B cell (primary cell): Measurements from ENCODE around the gene NME2. TPM values are rescaled to one million over a fixed set of nuclear protein-coding genes. Genes with fewer than 3 reads are reported as not detected.

Experiments
- ATAC-seq: fragments of 200-7000 bp; cut with Tn5 transposase; one replicate; pipeline ENCODE4 v1.10.0; 2021; ENCODE audit warnings: low read depth, mild to moderate bottlenecking, moderate number of reproducible peaks, moderate library complexity
- CTCF ChIA-PET: fragments of 350-600 bp; sonication (Branson Sonifier 250); formaldehyde crosslinking; loops from one replicate; lab custom pipeline; 2021; ENCODE audit warnings: antibody characterized with exemption, inconsistent platforms; lab: Charles Lee
- POLR2A ChIA-PET: fragments of 350-600 bp; sonication (Branson Sonifier 250); formaldehyde crosslinking; loops from one replicate; lab custom pipeline; 2021; ENCODE audit warnings: antibody characterized with exemption; lab: Charles Lee
- DNase-seq: peaks from one replicate; pipeline ENCODE4 v3.0.0; 2013
- H2AFZ ChIP-seq: 2 replicates; pipeline ENCODE4 v1.6.1; 2012; ENCODE audit warnings: mild to moderate bottlenecking, low read depth, low read length; ENCODE audit not compliant: insufficient read depth, poor library complexity, severe bottlenecking
- H3K27ac ChIP-seq, 2 donors: 1 replicate in 1 of 2; 2 replicates in 1 of 2; pipeline ENCODE4 v1.5.1; 2012 to 2013; ENCODE audit warnings: low read length in 2 of 2, mild to moderate bottlenecking in 2 of 2, moderate library complexity in 1 of 2
- H3K27me3 ChIP-seq, 4 experiments: fragments of 200-600 bp in 1 of 4; sonication (generic) in 1 of 4; replicated peaks in 1 of 4; 1 replicate in 2 of 4; 2 replicates in 2 of 4; pipeline versions ENCODE4 v1.6.1 to v1.7.0; 2013 to 2016; ENCODE audit warnings: low read length in 3 of 4, mild to moderate bottlenecking in 2 of 4, mixed read lengths in 1 of 4, moderate library complexity in 1 of 4; ENCODE audit not compliant: insufficient read depth in 4 of 4, control insufficient read depth in 3 of 4; ENCODE audit errors: control extremely low read depth in 1 of 4
- H3K36me3 ChIP-seq, 2 experiments: replicated peaks in 1 of 2; 1 replicate in 1 of 2; 2 replicates in 1 of 2; pipeline versions ENCODE4 v1.6.1 to v1.7.1; 2013; ENCODE audit warnings: low read length in 1 of 2; ENCODE audit not compliant: insufficient read depth in 2 of 2, control insufficient read depth in 1 of 2; ENCODE audit errors: control extremely low read depth in 1 of 2, extremely low read depth in 1 of 2
- H3K4me1 ChIP-seq, 2 donors: fragments of 200-600 bp in 1 of 2; sonication (generic) in 1 of 2; 1 replicate in 1 of 2; 2 replicates in 1 of 2; pipeline versions ENCODE4 v1.5.1 to v1.6.1; 2013 to 2017; ENCODE audit warnings: low read length in 2 of 2; ENCODE audit not compliant: control insufficient read depth in 2 of 2, insufficient read depth in 2 of 2
- H3K4me2 ChIP-seq: replicated peaks from 2 replicates; pipeline ENCODE3; 2012; ENCODE audit warnings: mild to moderate bottlenecking, low read depth, low read length; ENCODE audit not compliant: poor library complexity, severe bottlenecking
- H3K4me3 ChIP-seq, 5 experiments: fragments of 200-600 bp in 1 of 5; sonication (generic) in 1 of 5; 1 replicate in 3 of 5; 2 replicates in 2 of 5; pipeline versions ENCODE4 v1.5.1 to v1.7.0; 2011 to 2016; ENCODE audit warnings: low read length in 4 of 5, mild to moderate bottlenecking in 4 of 5, low read depth in 2 of 5, control low read depth in 1 of 5, moderate library complexity in 1 of 5; ENCODE audit not compliant: insufficient read depth in 1 of 5; ENCODE audit errors: control extremely low read depth in 1 of 5, extremely low read depth in 1 of 5
- H3K79me2 ChIP-seq: fragments of 200-600 bp; sonication (generic); one replicate; pipeline ENCODE4 v1.6.0; 2016; ENCODE audit warnings: low read length; ENCODE audit not compliant: control insufficient read depth, insufficient read depth
- H3K9ac ChIP-seq: fragments of 200-600 bp; sonication (generic); 2 replicates; pipeline ENCODE4 v1.6.1; 2017; ENCODE audit warnings: mild to moderate bottlenecking, low read length, moderate library complexity
- H3K9me3 ChIP-seq, 3 donors: one replicate each; pipeline versions ENCODE4 v1.6.1 to v1.7.1; 2013; ENCODE audit warnings: low read length in 2 of 3; ENCODE audit not compliant: control insufficient read depth in 2 of 3, insufficient read depth in 1 of 3; ENCODE audit errors: control extremely low read depth in 1 of 3
- H4K20me1 ChIP-seq: 2 replicates; pipeline ENCODE4 v1.6.0; 2012; ENCODE audit warnings: mild to moderate bottlenecking, low read length; ENCODE audit not compliant: insufficient read depth, control insufficient read depth, poor library complexity, severe bottlenecking
- H3K27ac Mint-ChIP-seq: one replicate; pipeline ENCODE4 v1.8.0; 2021; ENCODE audit warnings: mixed read lengths
- H3K27me3 Mint-ChIP-seq: one replicate; pipeline ENCODE4 v1.8.0; 2021; ENCODE audit warnings: mixed read lengths
- H3K4me1 Mint-ChIP-seq: one replicate; pipeline ENCODE4 v1.8.0; 2021; ENCODE audit warnings: mixed read lengths
- H3K4me3 Mint-ChIP-seq: one replicate; pipeline ENCODE4 v1.8.0; 2021; ENCODE audit warnings: mixed read lengths
- H3K9me3 Mint-ChIP-seq: one replicate; pipeline ENCODE4 v1.8.0; 2022; ENCODE audit warnings: mixed read lengths; ENCODE audit not compliant: insufficient read depth
- CTCF ChIP-seq: fragments of 200-600 bp; IDR thresholded peaks from one replicate; pipeline ENCODE4 v1.8.0; 2022; ENCODE audit warnings: antibody characterized with exemption, mild to moderate bottlenecking
- EZH2 ChIP-seq: IDR thresholded peaks from 2 replicates; pipeline ENCODE4 v1.6.1; 2012; ENCODE audit warnings: borderline replicate concordance, low read depth, mild to moderate bottlenecking, moderate library complexity, low read length; ENCODE audit not compliant: insufficient read depth, poor library complexity, severe bottlenecking
- WGBS: methylation state at CpG from one replicate; pipeline ENCODE4 v1.1.5; 2013; ENCODE audit warnings: missing lambda C conversion rate; ENCODE audit not compliant: insufficient coverage; 5-methylcytosine and 5-hydroxymethylcytosine counted together
- intact Hi-C: fragments of 100-400 bp; cut with micrococcal nuclease; formaldehyde crosslinking; loops from one replicate; pipeline ENCODE4 v1.10.0; 2022
- polyA plus RNA-seq: library from polyadenylated mRNA; depleted of rRNA; stranded (reverse); fragments of >200 nt; gene quantifications from 2 replicates; pipeline ENCODE4 v1.2.3, GENCODE V29; 2012
- total RNA-seq, 2 donors: library from RNA; stranded (reverse); fragments of 120-200 nt in 1 of 2; gene quantifications; 1 replicate in 1 of 2; 2 replicates in 1 of 2; pipeline versions ENCODE4 v1.2.3 to v1.2.4, GENCODE V29; 2013 to 2022

The NME2 gene
- total and polyA plus RNA-seq, 2 donors (not counting 1 experiment from before 2014, with no cell fraction given): 154 to 166 TPM

GRCh38 chr17:51165680-51166197 is 472 bp upstream of the NME2 start:
- no peaks in the 10 kb centered on the region for H3K27me3 Mint-ChIP-seq

More at GRCh38 chr17:51165680-51166197, 472 bp upstream of the NME2 start:
- ChIA-PET POLR2A (interaction anchor here (0.5 to 2.0 kb wide), 6 partner anchors 10 to 744 kb away, joined by 3 to 20 read pairs (median 4); partner anchors contain the start of genes NME1 and TOB1), CTCF (interaction anchor here (1.1 to 5.2 kb wide), 4 partner anchors 11 to 167 kb away, joined by 3 to 32 read pairs (median 8); partner anchors contain the start of gene NME1)
- WGBS: 19% methylated on average over 21 of the region's 21 CpGs
- Mint-ChIP-seq H3K27ac (peak overlapping the region; percentile 99), H3K9me3 (no peaks in the 10 kb centered on the region), H3K4me1 (peaks cover 16% of the 10 kb centered on the region), H3K4me3 (peak overlapping the region; percentile 97)
- peak overlapping the region; percentile 94 for H2AFZ ChIP-seq
- peak overlapping the region; percentile 94 for H3K4me2 ChIP-seq
- peaks cover 9 to 22% of the 10 kb centered on the region in 2 donors for H3K4me1 ChIP-seq
- intact Hi-C loops: loop anchor here (1.0 to 5.0 kb wide), 6 partner anchors 12 to 618 kb away; partner anchors contain the start of genes ANKRD40, MBTD1, NME1 and SPAG9
- no peaks in the 10 kb centered on the region for H3K9me3 ChIP-seq
- ATAC-seq: peak; percentile 28
- TF ChIP-seq CTCF (no peak), EZH2 (no peak)
- no peaks in the 10 kb centered on the region for H3K79me2 ChIP-seq
- H3K27me3 ChIP-seq: no peaks in the 10 kb centered on the region
- peak overlapping the region; percentile 80 for H3K9ac ChIP-seq
- H4K20me1 ChIP-seq: no peaks in the 10 kb centered on the region
- H3K36me3 ChIP-seq: peaks cover 3 to 27% of the 10 kb centered on the region in 2 experiments
- H3K27ac ChIP-seq: peak overlapping the region; percentile 46 to 77
- peak overlapping the region; percentile 57 to 83 (median 74) for H3K4me3 ChIP-seq
- no peak for DNase-seq
